CD8-positive, alpha-beta memory T cell (primary cell): ENCODE results near the gene DIAPH3. TPM values are rescaled to one million over a fixed set of nuclear protein-coding genes. Genes with fewer than 3 reads are reported as not detected.

Source experiments
- CTCF ChIA-PET: fragments of 350-600 bp; sonication (Branson Sonifier 250); formaldehyde crosslinking; loops from one replicate; lab custom pipeline; 2021; ENCODE audit warnings: antibody characterized with exemption; lab: Charles Lee
- POLR2A ChIA-PET: fragments of 350-600 bp; sonication (Branson Sonifier 250); formaldehyde crosslinking; loops from one replicate; lab custom pipeline; 2021; ENCODE audit warnings: antibody characterized with exemption; lab: Charles Lee
- DNase-seq, 5 donors: peaks; one replicate each; pipeline versions ENCODE4 v3.0.0 to v3.0.0-alpha.2; 2020 to 2022; ENCODE audit warnings: mixed read lengths in 1 of 5
- H3K27ac ChIP-seq: one replicate; pipeline ENCODE4 v1.7.0; 2013; ENCODE audit warnings: low read depth, mild to moderate bottlenecking, low read length, moderate library complexity
- H3K27me3 ChIP-seq: 2 replicates; pipeline ENCODE4 v1.7.0; 2013; ENCODE audit warnings: low read length, mild to moderate bottlenecking; ENCODE audit not compliant: insufficient read depth, poor library complexity, severe bottlenecking
- H3K36me3 ChIP-seq: 2 replicates; pipeline ENCODE4 v1.7.0; 2013; ENCODE audit warnings: mild to moderate bottlenecking, low read length, moderate library complexity; ENCODE audit not compliant: insufficient read depth
- H3K4me1 ChIP-seq: 2 replicates; pipeline ENCODE4 v1.7.0; 2013; ENCODE audit warnings: mild to moderate bottlenecking, low read length, moderate library complexity; ENCODE audit not compliant: insufficient read depth
- H3K4me3 ChIP-seq: 2 replicates; pipeline ENCODE4 v1.7.0; 2013; ENCODE audit warnings: mild to moderate bottlenecking, low read length
- H3K9me3 ChIP-seq: 2 replicates; pipeline ENCODE4 v1.7.0; 2013; ENCODE audit warnings: mild to moderate bottlenecking, low read length
- H3K27ac Mint-ChIP-seq, 8 donors: one replicate each; pipeline ENCODE4 v1.8.0; 2020 to 2021; ENCODE audit warnings: mixed read lengths in 8 of 8, mild to moderate bottlenecking in 6 of 8, inconsistent platforms in 3 of 8, moderate library complexity in 3 of 8
- H3K27me3 Mint-ChIP-seq, 2 donors: one replicate each; pipeline ENCODE4 v1.8.0; 2020 to 2021; ENCODE audit warnings: mixed read lengths in 2 of 2, mild to moderate bottlenecking in 1 of 2, moderate library complexity in 1 of 2
- H3K36me3 Mint-ChIP-seq, 3 donors: one replicate each; pipeline ENCODE4 v1.8.0; 2020 to 2021; ENCODE audit warnings: mixed read lengths in 3 of 3, inconsistent platforms in 1 of 3, mild to moderate bottlenecking in 1 of 3
- H3K4me1 Mint-ChIP-seq, 3 donors: one replicate each; pipeline ENCODE4 v1.8.0; 2020 to 2021; ENCODE audit warnings: mixed read lengths in 3 of 3, inconsistent platforms in 1 of 3, mild to moderate bottlenecking in 1 of 3
- H3K4me3 Mint-ChIP-seq, 7 donors: one replicate each; pipeline ENCODE4 v1.8.0; 2020 to 2021; ENCODE audit warnings: mixed read lengths in 7 of 7, mild to moderate bottlenecking in 6 of 7, moderate library complexity in 4 of 7, inconsistent platforms in 2 of 7
- H3K9me3 Mint-ChIP-seq, 5 donors: one replicate each; pipeline ENCODE4 v1.8.0; 2020 to 2022; ENCODE audit warnings: mixed read lengths in 5 of 5, mild to moderate bottlenecking in 3 of 5, moderate library complexity in 2 of 5, inconsistent platforms in 1 of 5
- polyA plus RNA-seq: library from polyadenylated mRNA; unstranded; fragments of 300-500 nt; fragmentation: Illumina TruSeq; gene quantifications from one replicate; pipeline ENCODE4 v1.2.3, GENCODE V29; 2021
- total RNA-seq, 2 experiments: library from RNA; stranded (reverse); gene quantifications; one replicate each; pipeline ENCODE4 v1.2.3, GENCODE V29; 2021

The DIAPH3 gene
- total and polyA plus RNA-seq, 3 experiments from 2014 or later: 0.08 to 15.4 (median 14.6) TPM

- H3K27me3 Mint-ChIP-seq: peaks cover 1 to 8% of the 10 kb centered on the region in 2 donors
- Histone ChIP-seq H3K36me3 (no peaks in the 10 kb centered on the region), H3K4me1 (no peaks in the 10 kb centered on the region), H3K27me3 (peaks cover 3% of the 10 kb centered on the region), H3K9me3 (no peaks in the 10 kb centered on the region), H3K27ac (no peak overlapping the region), H3K4me3 (no peak overlapping the region)
- no peaks in the 10 kb centered on the region for H3K9me3 Mint-ChIP-seq
- ChIA-PET POLR2A (no interaction called here), CTCF (interaction anchor here (1.2 kb wide), 1 partner anchor 13 kb away, joined by 3 read pairs; no protein-coding TSS in a partner anchor)
- H3K36me3 Mint-ChIP-seq: no peaks in the 10 kb centered on the region
- no peak for DNase-seq
- no peak overlapping the region for H3K4me3 Mint-ChIP-seq
- no peaks in the 10 kb centered on the region for H3K4me1 Mint-ChIP-seq
- no peak overlapping the region for H3K27ac Mint-ChIP-seq
These were observed 525.3 kb downstream of the DIAPH3 start for GRCh38 chr13:59638404-59638803.

GRCh38 chr13:59635589-59635988, 528.1 kb downstream of the DIAPH3 start:
- DNase-seq: no peak
- H3K27me3 ChIP-seq: peaks cover 4% of the 10 kb centered on the region
- no peaks in the 10 kb centered on the region for H3K36me3 Mint-ChIP-seq
- no peaks in the 10 kb centered on the region for H3K9me3 Mint-ChIP-seq
- no peak overlapping the region for H3K4me3 Mint-ChIP-seq
- no peaks in the 10 kb centered on the region for H3K9me3 ChIP-seq
- H3K27ac ChIP-seq: no peak overlapping the region
- no peak overlapping the region for H3K4me3 ChIP-seq
- H3K4me1 Mint-ChIP-seq: no peaks in the 10 kb centered on the region
- ChIA-PET CTCF (no interaction called here), POLR2A (no interaction called here)
- no peak overlapping the region for H3K27ac Mint-ChIP-seq
- H3K27me3 Mint-ChIP-seq: peaks cover 0 to 8% of the 10 kb centered on the region in 2 donors
- H3K36me3 ChIP-seq: no peaks in the 10 kb centered on the region
- no peaks in the 10 kb centered on the region for H3K4me1 ChIP-seq

- Mint-ChIP-seq H3K36me3 (no peaks in the 10 kb centered on the region), H3K27me3 (peaks cover 0 to 8% of the 10 kb centered on the region in 2 donors), H3K27ac (no peak overlapping the region), H3K4me3 (no peak overlapping the region), H3K9me3 (no peaks in the 10 kb centered on the region), H3K4me1 (no peaks in the 10 kb centered on the region)
- Histone ChIP-seq H3K36me3 (no peaks in the 10 kb centered on the region), H3K4me1 (no peaks in the 10 kb centered on the region), H3K9me3 (no peaks in the 10 kb centered on the region), H3K27ac (no peak overlapping the region), H3K27me3 (peaks cover 4% of the 10 kb centered on the region), H3K4me3 (no peak overlapping the region)
- ChIA-PET CTCF (no interaction called here), POLR2A (no interaction called here)
- DNase-seq: no peak
These were observed 530.4 kb downstream of the DIAPH3 start for GRCh38 chr13:59633290-59633689.

GRCh38 chr13:59631271-59631670, 532.5 kb downstream of the DIAPH3 start:
- peaks cover 4% of the 10 kb centered on the region for H3K27me3 ChIP-seq
- H3K27me3 Mint-ChIP-seq: peaks cover 0 to under 1% of the 10 kb centered on the region in 2 donors
- H3K27ac Mint-ChIP-seq: no peak overlapping the region
- H3K27ac ChIP-seq: no peak overlapping the region
- no peak overlapping the region for H3K4me3 ChIP-seq
- ChIA-PET CTCF (no interaction called here), POLR2A (no interaction called here)
- no peak overlapping the region for H3K4me3 Mint-ChIP-seq
- no peaks in the 10 kb centered on the region for H3K9me3 Mint-ChIP-seq
- H3K4me1 ChIP-seq: no peaks in the 10 kb centered on the region
- H3K9me3 ChIP-seq: no peaks in the 10 kb centered on the region
- H3K36me3 Mint-ChIP-seq: no peaks in the 10 kb centered on the region
- no peaks in the 10 kb centered on the region for H3K36me3 ChIP-seq
- H3K4me1 Mint-ChIP-seq: no peaks in the 10 kb centered on the region
- DNase-seq: no peak

- ChIA-PET CTCF (interaction anchor here (1.4 kb wide), 1 partner anchor 14 kb away, joined by 3 read pairs; no protein-coding TSS in a partner anchor), POLR2A (no interaction called here)
- Histone ChIP-seq H3K9me3 (no peaks in the 10 kb centered on the region), H3K27ac (no peak overlapping the region), H3K27me3 (no peaks in the 10 kb centered on the region), H3K4me1 (no peaks in the 10 kb centered on the region), H3K4me3 (no peak overlapping the region), H3K36me3 (no peaks in the 10 kb centered on the region)
- H3K4me1 Mint-ChIP-seq: no peaks in the 10 kb centered on the region
- H3K27ac Mint-ChIP-seq: no peak overlapping the region
- H3K9me3 Mint-ChIP-seq: peaks cover 0 to 2% (median 0%) of the 10 kb centered on the region in 5 donors
- H3K27me3 Mint-ChIP-seq: peaks cover 10 to 13% of the 10 kb centered on the region in 2 donors
- H3K4me3 Mint-ChIP-seq: no peak overlapping the region
- no peak for DNase-seq
- H3K36me3 Mint-ChIP-seq: no peaks in the 10 kb centered on the region
These were observed 538.6 kb downstream of the DIAPH3 start for GRCh38 chr13:59625111-59625510.

- H3K36me3 ChIP-seq: no peaks in the 10 kb centered on the region
- Mint-ChIP-seq H3K27ac (no peak overlapping the region), H3K27me3 (peaks cover 10 to 18% of the 10 kb centered on the region in 2 donors), H3K4me1 (no peaks in the 10 kb centered on the region), H3K9me3 (peaks cover 6 to 12% (median 11%) of the 10 kb centered on the region in 5 donors), H3K36me3 (peaks cover 0 to 3% (median 0%) of the 10 kb centered on the region in 3 donors), H3K4me3 (no peak overlapping the region)
- no peaks in the 10 kb centered on the region for H3K9me3 ChIP-seq
- H3K4me1 ChIP-seq: no peaks in the 10 kb centered on the region
- no peaks in the 10 kb centered on the region for H3K27me3 ChIP-seq
- no peak for DNase-seq
- ChIA-PET CTCF (no interaction called here), POLR2A (no interaction called here)
- no peak overlapping the region for H3K4me3 ChIP-seq
- H3K27ac ChIP-seq: no peak overlapping the region
These were observed 540.4 kb downstream of the DIAPH3 start for GRCh38 chr13:59623206-59623915.

GRCh38 chr13:59621773-59622172, 542.0 kb downstream of the DIAPH3 start:
- Mint-ChIP-seq H3K9me3 (peaks cover 13 to 23% (median 15%) of the 10 kb centered on the region in 5 donors), H3K27ac (no peak overlapping the region), H3K36me3 (peaks cover 0 to 3% (median 0%) of the 10 kb centered on the region in 3 donors), H3K4me1 (no peaks in the 10 kb centered on the region), H3K27me3 (peaks cover 11 to 28% of the 10 kb centered on the region in 2 donors), H3K4me3 (no peak overlapping the region)
- no peak for DNase-seq
- POLR2A ChIA-PET: no interaction called here
- no peaks in the 10 kb centered on the region for H3K9me3 ChIP-seq
- no peak overlapping the region for H3K4me3 ChIP-seq
- CTCF ChIA-PET: no interaction called here
- no peaks in the 10 kb centered on the region for H3K36me3 ChIP-seq
- no peaks in the 10 kb centered on the region for H3K27me3 ChIP-seq
- no peaks in the 10 kb centered on the region for H3K4me1 ChIP-seq
- H3K27ac ChIP-seq: no peak overlapping the region
